ENCODE measurements around the gene TGIF2.

- TF ChIP-seq CTCF (IDR thresholded peaks at IDR 0.05; ENCODE audit: low read depth, low read length) (peak; percentile 60), EZH2phosphoT487 (IDR thresholded peaks at IDR 0.05; ENCODE audit: low read depth) (no peak)
These were observed 31.5 kb upstream of the TGIF2 start for GRCh38 chr20:36541768-36542488.
